H9 (cell line): ENCODE results near the gene FAM174C. TPM values are rescaled to one million over a fixed set of nuclear protein-coding genes. Genes with fewer than 3 reads are reported as not detected.

ENCODE experiments used
- DNase-seq: peaks from one replicate; pipeline ENCODE4 v3.0.0-alpha.2; 2017
- H2AFZ ChIP-seq: one replicate; pipeline ENCODE4 v1.6.1; 2013; ENCODE audit warnings: mild to moderate bottlenecking, low read length, control low read depth, moderate library complexity
- H2AK5ac ChIP-seq: 2 replicates; pipeline ENCODE4 v1.6.1; 2013; ENCODE audit warnings: low read length, control low read depth, mixed read lengths; ENCODE audit not compliant: insufficient read length
- H2BK120ac ChIP-seq: one replicate; pipeline ENCODE4 v1.6.1; 2013; ENCODE audit warnings: low read depth, mild to moderate bottlenecking, low read length, control low read depth, inconsistent platforms; ENCODE audit not compliant: poor library complexity, severe bottlenecking
- H2BK12ac ChIP-seq: 2 replicates; pipeline ENCODE4 v1.6.1; 2013; ENCODE audit warnings: low read length, control low read depth, mixed read lengths, low read depth; ENCODE audit not compliant: insufficient read length
- H2BK15ac ChIP-seq: 2 replicates; pipeline ENCODE4 v1.6.1; 2013; ENCODE audit warnings: low read depth, low read length, control low read depth
- H2BK20ac ChIP-seq: one replicate; pipeline ENCODE4 v1.6.1; 2013; ENCODE audit warnings: low read depth, mild to moderate bottlenecking, low read length, control low read depth, inconsistent platforms; ENCODE audit not compliant: poor library complexity, severe bottlenecking
- H2BK5ac ChIP-seq: 2 replicates; pipeline ENCODE4 v1.6.1; 2013; ENCODE audit warnings: low read length, control low read depth, mixed read lengths; ENCODE audit not compliant: insufficient read length
- H3K14ac ChIP-seq: 2 replicates; pipeline ENCODE4 v1.6.1; 2013; ENCODE audit warnings: low read length, control low read depth; ENCODE audit not compliant: insufficient read depth
- H3K18ac ChIP-seq: 2 replicates; pipeline ENCODE4 v1.6.1; 2013; ENCODE audit warnings: low read depth, mild to moderate bottlenecking, mixed read lengths, low read length, control low read depth; ENCODE audit not compliant: insufficient read length
- H3K23ac ChIP-seq: 2 replicates; pipeline ENCODE4 v1.6.1; 2013; ENCODE audit warnings: low read length, control low read depth, mixed read lengths, low read depth; ENCODE audit not compliant: insufficient read length
- H3K23me2 ChIP-seq: 2 replicates; pipeline ENCODE4 v1.6.1; 2013; ENCODE audit warnings: low read depth, mild to moderate bottlenecking, mixed read lengths, low read length, control low read depth; ENCODE audit not compliant: insufficient read length, poor library complexity, severe bottlenecking
- H3K27ac ChIP-seq: 2 replicates; pipeline ENCODE4 v1.5.1; 2013; ENCODE audit warnings: low read length, control low read depth, mixed read lengths, low read depth; ENCODE audit not compliant: insufficient read length
- H3K27me3 ChIP-seq: 2 replicates; pipeline ENCODE4 v1.6.1; 2013; ENCODE audit warnings: low read length, control low read depth, inconsistent platforms; ENCODE audit not compliant: insufficient read depth
- H3K4ac ChIP-seq: 2 replicates; pipeline ENCODE4 v1.6.1; 2013; ENCODE audit warnings: low read depth, mild to moderate bottlenecking, control low read depth, inconsistent platforms, low read length, moderate library complexity
- H3K4me1 ChIP-seq: 2 replicates; pipeline ENCODE4 v1.6.1; 2013; ENCODE audit warnings: low read length, control low read depth, inconsistent platforms; ENCODE audit not compliant: insufficient read depth
- H3K4me2 ChIP-seq: 2 replicates; pipeline ENCODE4 v1.6.1; 2013; ENCODE audit warnings: low read length, control low read depth, mixed read lengths; ENCODE audit not compliant: insufficient read length, insufficient read depth
- H3K56ac ChIP-seq: 2 replicates; pipeline ENCODE4 v1.6.1; 2013; ENCODE audit warnings: low read depth, mild to moderate bottlenecking, mixed read lengths, low read length, control low read depth; ENCODE audit not compliant: insufficient read length
- H3K79me1 ChIP-seq: 2 replicates; pipeline ENCODE4 v1.6.1; 2013; ENCODE audit warnings: low read depth, mild to moderate bottlenecking, moderate library complexity, low read length, control low read depth, inconsistent platforms; ENCODE audit not compliant: insufficient read depth, poor library complexity, severe bottlenecking
- H3K79me2 ChIP-seq: 2 replicates; pipeline ENCODE4 v1.6.1; 2013; ENCODE audit warnings: low read length, control low read depth, inconsistent platforms; ENCODE audit not compliant: insufficient read depth
- H3K9ac ChIP-seq: 2 replicates; pipeline ENCODE4 v1.6.1; 2013; ENCODE audit warnings: low read length, control low read depth, mixed read lengths; ENCODE audit not compliant: insufficient read length; ENCODE audit errors: extremely low read depth
- H3K9me3 ChIP-seq: one replicate; pipeline ENCODE4 v1.6.1; 2013; ENCODE audit warnings: low read depth, low read length, inconsistent platforms; ENCODE audit not compliant: control insufficient read depth
- H3T11ph ChIP-seq: one replicate; pipeline ENCODE4 v1.6.1; 2013; ENCODE audit warnings: mild to moderate bottlenecking, low read length, control low read depth, inconsistent platforms
- H4K20me1 ChIP-seq: one replicate; pipeline ENCODE4 v1.6.1; 2013; ENCODE audit not compliant: control insufficient read depth, insufficient read length, insufficient read depth
- H4K5ac ChIP-seq: 2 replicates; pipeline ENCODE4 v1.6.1; 2013; ENCODE audit warnings: low read depth, mild to moderate bottlenecking, mixed read lengths, low read length, control low read depth; ENCODE audit not compliant: insufficient read length
- H4K8ac ChIP-seq: replicated peaks from 2 replicates; pipeline ENCODE4 v1.6.1; 2013; ENCODE audit warnings: low read length, control low read depth, mixed read lengths, low read depth; ENCODE audit not compliant: insufficient read length
- H4K91ac ChIP-seq: 2 replicates; pipeline ENCODE4 v1.6.1; 2013; ENCODE audit warnings: low read depth, mild to moderate bottlenecking, moderate library complexity, mixed read lengths, low read length, control low read depth; ENCODE audit not compliant: insufficient read length
- H3K27ac Mint-ChIP-seq, 3 experiments: 2 replicates in 2 of 3; 3 replicates in 1 of 3; pipeline ENCODE4 v1.8.0; 2020 to 2021; ENCODE audit warnings: mixed read lengths in 3 of 3, mild to moderate bottlenecking in 1 of 3, moderate library complexity in 1 of 3
- H3K27me3 Mint-ChIP-seq: 2 replicates; pipeline ENCODE4 v1.8.0; 2021; ENCODE audit warnings: low read depth, mild to moderate bottlenecking, moderate library complexity, mixed read lengths
- H3K36me3 Mint-ChIP-seq, 3 experiments: 2 replicates in 2 of 3; 3 replicates in 1 of 3; pipeline ENCODE4 v1.8.0; 2020 to 2021; ENCODE audit warnings: low read depth in 3 of 3, mixed read lengths in 3 of 3; ENCODE audit not compliant: insufficient read depth in 1 of 3
- H3K4me1 Mint-ChIP-seq, 2 experiments: 2 replicates each; pipeline ENCODE4 v1.8.0; 2020; ENCODE audit warnings: mixed read lengths in 2 of 2
- H3K4me3 Mint-ChIP-seq, 2 experiments: 2 replicates in 1 of 2; 3 replicates in 1 of 2; pipeline ENCODE4 v1.8.0; 2020 to 2021; ENCODE audit warnings: mild to moderate bottlenecking in 2 of 2, mixed read lengths in 2 of 2, moderate library complexity in 1 of 2
- H3K9me3 Mint-ChIP-seq, 2 experiments: 2 replicates in 1 of 2; 3 replicates in 1 of 2; pipeline ENCODE4 v1.8.0; 2020; ENCODE audit warnings: mild to moderate bottlenecking in 2 of 2, mixed read lengths in 2 of 2, moderate library complexity in 1 of 2
- CTCF ChIP-seq: fragments of 200-600 bp; sonication (generic); conservative IDR thresholded peaks from 3 replicates; pipeline ENCODE4 v1.8.0; 2021; ENCODE audit warnings: antibody characterized with exemption, mild to moderate bottlenecking
- WGBS: extraction: QIAGEN DNeasy Blood & Tissue Kit; methylation state at CpG from one replicate; pipeline ENCODE4 v1.1.7; 2013; ENCODE audit warnings: missing lambda C conversion rate, low lambda C conversion rate, mixed read lengths; ENCODE audit not compliant: insufficient read length; ENCODE audit errors: extremely low coverage; 5-methylcytosine and 5-hydroxymethylcytosine counted together
- total RNA-seq: library from RNA; stranded (reverse); gene quantifications from 2 replicates; pipeline ENCODE4 v1.2.1, GENCODE V29; 2021

FAM174C gene
- total RNA-seq, 1 experiment from 2014 or later: 63.0 TPM

GRCh38 chr19:1247748-1248138, 27.6 kb upstream of the FAM174C start:
- Histone ChIP-seq H2BK5ac (no peak overlapping the region), H3K23me2 (peaks cover 12% of the 10 kb centered on the region), H2AFZ (no peak overlapping the region), H4K91ac (no peak overlapping the region), H4K8ac (no peak overlapping the region), H3K23ac (no peak overlapping the region), H3K4me1 (no peaks in the 10 kb centered on the region; the same call in 1 of the 2 replicates), H4K5ac (no peak overlapping the region), H3K4ac (no peak overlapping the region), H2BK12ac (no peak overlapping the region), H3K27me3 (no peaks in the 10 kb centered on the region), H3K9ac (no peak overlapping the region), H4K20me1 (no peaks in the 10 kb centered on the region), H2BK120ac (no peak overlapping the region), H2BK15ac (no peak overlapping the region; the same call in 1 of the 2 replicates), H2BK20ac (no peak overlapping the region), H2AK5ac (no peak overlapping the region), H3K9me3 (no peaks in the 10 kb centered on the region), H3K27ac (no peak overlapping the region), H3K4me2 (peak overlapping the region; percentile 4), H3T11ph (no peak overlapping the region), H3K56ac (no peak overlapping the region), H3K14ac (no peak overlapping the region), H3K18ac (peak overlapping the region; percentile 48), H3K79me2 (peaks cover 11% of the 10 kb centered on the region; the same call in 1 of the 2 replicates), H3K79me1 (no peaks in the 10 kb centered on the region)
- H3K9me3 Mint-ChIP-seq: no peaks in the 10 kb centered on the region
- TF ChIP-seq CTCF: no peak
- no peak overlapping the region for H3K27ac Mint-ChIP-seq
- WGBS: no CpG with 5 or more reads among the region's 8 CpGs
- H3K36me3 Mint-ChIP-seq: peaks cover 4 to 19% (median 8%) of the 10 kb centered on the region in 3 experiments; a peak in 6 of 7 replicates
- peaks cover 2 to 18% of the 10 kb centered on the region in 2 experiments for H3K4me1 Mint-ChIP-seq
- H3K27me3 Mint-ChIP-seq: no peaks in the 10 kb centered on the region
- DNase-seq: no peak
- H3K4me3 Mint-ChIP-seq: peak overlapping the region; percentile 45 to 59; a peak in 3 of 5 replicates
